ENCODE results near the gene SIGLEC15. TPM values are rescaled to one million over a fixed set of nuclear protein-coding genes. Genes with fewer than 3 reads are reported as not detected.
"Not testable (repeated sequence)": the region's sequence is repeated elsewhere in the genome, so short reads cannot be mapped to it uniquely, and the experiment has no call there.

SIGLEC15 gene
- polyA plus RNA-seq, 1 experiment = 0.04 TPM

DNA sequence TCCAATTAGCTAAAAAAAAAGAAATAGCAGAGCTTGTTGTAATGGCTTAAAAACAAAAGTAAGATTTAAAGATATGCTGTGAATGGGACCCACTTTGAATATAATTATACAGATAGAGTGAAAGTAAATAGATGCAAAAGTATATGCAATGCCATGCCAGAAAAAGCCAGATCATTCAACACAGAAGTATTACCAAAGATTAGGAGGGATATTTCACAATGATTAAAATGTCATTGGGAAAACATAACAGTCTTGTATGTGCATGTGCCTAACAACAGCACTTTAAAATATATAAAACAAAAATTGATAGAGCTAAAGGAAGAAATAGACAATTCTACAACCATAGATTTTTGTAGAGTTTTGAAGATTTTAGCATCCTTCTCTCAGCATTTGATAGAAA, 19.9 kb upstream of the SIGLEC15 start:
- Histone ChIP-seq H3K27me3 (ENCODE audit: control insufficient read depth, insufficient read depth, low read length) (no peaks in the 10 kb centered on the region), H3K4me3 (ENCODE audit: low read depth, low read length) (no peak overlapping the region), H3K36me3 (ENCODE audit: control insufficient read depth, insufficient read depth, low read length) (no peaks in the 10 kb centered on the region)
- no peak for TF ChIP-seq CTCF (IDR thresholded peaks at IDR 0.05; ENCODE audit: insufficient read depth, low read depth, low read length)
- DNase-seq (ENCODE audit: low read depth) = no peak
- ChIA-PET POLR2A (no interaction called here), CTCF (interaction anchor here (0.6 to 1.9 kb wide), 2 partner anchors 15 to 74 kb away, joined by 3 to 5 read pairs; no protein-coding TSS in a partner anchor)

- no peak overlapping the region for H3K4me3 ChIP-seq (ENCODE audit: low read depth, low read length)
- CTCF ChIA-PET = interaction anchor here (1.0 to 1.9 kb wide), 3 partner anchors 15 to 83 kb away, joined by 3 to 6 read pairs (median 5); no protein-coding TSS in a partner anchor
- DNase-seq (ENCODE audit: low read depth) = no peak
- POLR2A ChIA-PET = no interaction called here
- H3K36me3 ChIP-seq (ENCODE audit: control insufficient read depth, insufficient read depth, low read length) = no peaks in the 10 kb centered on the region
- no peaks in the 10 kb centered on the region for H3K27me3 ChIP-seq (ENCODE audit: control insufficient read depth, insufficient read depth, low read length)
- no peak for TF ChIP-seq CTCF (IDR thresholded peaks at IDR 0.05; ENCODE audit: insufficient read depth, low read depth, low read length)
Measured at GRCh38 chr18:45806226-45806625, 19.2 kb upstream of the SIGLEC15 start.

GRCh38 chr18:45807144-45807543, 18.3 kb upstream of the SIGLEC15 start:
- DNase-seq (ENCODE audit: low read depth); H3K4me3 ChIP-seq (ENCODE audit: low read depth, low read length); H3K36me3 ChIP-seq (ENCODE audit: control insufficient read depth, insufficient read depth, low read length); H3K27me3 ChIP-seq (ENCODE audit: control insufficient read depth, insufficient read depth, low read length); POLR2A ChIA-PET: not testable (repeated sequence)
- CTCF ChIA-PET = interaction anchor here (1.0 to 1.9 kb wide), 4 partner anchors 14 to 84 kb away, joined by 3 to 6 read pairs (median 5); no protein-coding TSS in a partner anchor

DNA sequence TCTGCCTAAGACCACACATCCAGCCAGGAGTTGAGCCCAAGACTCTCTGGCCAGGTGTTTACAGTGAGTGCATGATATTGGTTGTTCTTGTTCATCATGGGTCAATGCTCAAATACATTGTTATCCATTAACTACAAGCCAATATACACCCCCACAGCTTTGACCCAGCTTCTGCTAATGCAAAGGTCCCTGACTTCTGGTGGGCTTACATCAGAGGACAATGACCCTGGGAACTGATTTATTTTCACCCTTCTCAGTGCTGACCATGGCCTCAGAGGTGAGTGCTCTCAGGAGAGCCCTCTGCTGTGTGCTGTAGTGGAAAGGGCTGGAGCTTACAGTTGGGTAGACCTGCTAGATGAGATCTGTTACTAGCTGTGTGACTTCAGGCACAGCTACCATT, 10.7 kb upstream of the SIGLEC15 start:
- CTCF ChIA-PET; H3K36me3 ChIP-seq (ENCODE audit: control insufficient read depth, insufficient read depth, low read length); H3K27me3 ChIP-seq (ENCODE audit: control insufficient read depth, insufficient read depth, low read length); H3K4me3 ChIP-seq (ENCODE audit: low read depth, low read length); DNase-seq (ENCODE audit: low read depth); POLR2A ChIA-PET: not testable (repeated sequence)

DNA sequence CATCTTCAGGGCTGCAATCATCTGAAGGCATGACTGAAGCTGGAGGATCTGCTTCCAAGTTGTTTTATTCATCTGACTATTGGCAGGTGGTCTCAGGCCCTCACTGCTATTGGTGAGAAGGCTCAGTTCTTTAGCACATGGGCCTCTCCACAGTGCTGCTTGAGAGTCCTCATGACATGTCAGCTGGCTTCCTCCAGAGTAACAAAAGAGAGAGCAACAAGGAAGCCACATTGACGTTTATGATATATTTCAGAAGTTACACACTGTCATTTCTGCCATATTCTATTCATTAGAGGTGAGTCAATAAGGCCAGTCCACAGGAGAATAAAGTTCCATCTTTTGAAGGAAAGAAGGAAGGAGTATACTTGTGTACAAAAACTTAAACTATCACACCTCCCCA, 7.9 kb upstream of the SIGLEC15 start:
- no peak for TF ChIP-seq CTCF (IDR thresholded peaks at IDR 0.05; ENCODE audit: insufficient read depth, low read depth, low read length)
- no peak for DNase-seq (ENCODE audit: low read depth)
- CTCF ChIA-PET = no interaction called here
- Histone ChIP-seq H3K4me3 (ENCODE audit: low read depth, low read length) (no peak overlapping the region), H3K27me3 (ENCODE audit: control insufficient read depth, insufficient read depth, low read length) (no peaks in the 10 kb centered on the region), H3K36me3 (ENCODE audit: control insufficient read depth, insufficient read depth, low read length) (no peaks in the 10 kb centered on the region)
- POLR2A ChIA-PET = no interaction called here

DNA sequence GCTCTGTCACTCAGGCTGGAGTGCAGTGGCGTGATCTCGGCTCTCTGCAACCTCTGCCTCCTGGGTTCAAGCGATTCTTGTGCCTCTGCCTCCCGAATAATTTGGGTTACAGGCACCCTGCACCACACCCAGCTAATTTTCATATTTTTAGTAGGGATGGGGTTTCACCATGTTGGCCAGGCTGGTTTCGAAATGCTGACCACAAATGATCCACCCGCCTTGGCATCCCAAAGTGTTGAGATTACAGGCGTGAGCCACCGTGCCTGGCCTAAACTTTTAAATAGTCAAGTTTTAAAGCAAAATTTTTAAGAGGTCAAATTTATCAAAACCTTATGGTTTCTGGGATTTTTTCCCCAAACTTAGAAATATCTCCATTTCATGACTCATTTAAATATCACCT, 6.7 kb upstream of the SIGLEC15 start:
- H3K4me3 ChIP-seq (ENCODE audit: low read depth, low read length); H3K27me3 ChIP-seq (ENCODE audit: control insufficient read depth, insufficient read depth, low read length); DNase-seq (ENCODE audit: low read depth); H3K36me3 ChIP-seq (ENCODE audit: control insufficient read depth, insufficient read depth, low read length); POLR2A ChIA-PET; CTCF ChIA-PET: not testable (repeated sequence)

DNA sequence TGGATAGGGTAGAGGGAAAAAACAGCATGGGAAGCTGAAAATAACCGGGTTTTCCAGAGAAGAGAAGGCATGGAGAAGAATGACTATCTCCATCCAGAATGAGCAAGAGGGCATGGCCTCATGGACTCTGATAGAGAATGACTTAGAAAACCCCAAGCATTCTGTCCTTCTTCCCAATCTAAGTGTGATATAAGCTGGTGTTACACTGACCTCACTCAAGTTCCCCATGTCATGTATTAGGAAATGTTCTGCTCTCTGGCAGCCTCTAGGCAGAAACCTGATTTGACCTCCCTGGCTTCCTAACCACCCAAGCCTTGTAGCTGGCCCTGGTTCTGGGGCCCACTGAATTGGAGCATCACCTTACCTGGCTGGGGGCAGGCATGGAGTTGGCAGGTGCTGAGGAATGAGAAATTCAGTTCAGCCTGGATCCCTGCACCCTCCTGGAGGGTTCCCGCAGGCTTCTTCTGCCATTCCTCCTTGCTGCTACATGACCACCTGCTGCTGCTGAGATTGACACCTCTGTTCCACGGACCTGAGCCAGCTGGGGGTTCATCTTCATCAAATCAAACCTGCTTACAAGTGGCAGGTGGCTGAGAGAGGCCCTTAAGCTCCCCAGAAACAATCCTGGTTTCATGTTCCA, 5.2 kb upstream of the SIGLEC15 start:
- ChIA-PET CTCF (interaction anchor here (1.8 to 2.1 kb wide), 2 partner anchors 14 to 19 kb away, joined by 5 read pairs; no protein-coding TSS in a partner anchor), POLR2A (interaction anchor here (0.5 kb wide), 1 partner anchor 278 kb away, joined by 12 read pairs; the partner anchor contains the start of gene ATP5F1A)
- no peak for TF ChIP-seq CTCF (IDR thresholded peaks at IDR 0.05; ENCODE audit: insufficient read depth, low read depth, low read length)
- H3K36me3 ChIP-seq (ENCODE audit: control insufficient read depth, insufficient read depth, low read length) = no peaks in the 10 kb centered on the region
- no peak overlapping the region for H3K4me3 ChIP-seq (ENCODE audit: low read depth, low read length)
- DNase-seq (ENCODE audit: low read depth) = no peak
- H3K27me3 ChIP-seq (ENCODE audit: control insufficient read depth, insufficient read depth, low read length) = no peaks in the 10 kb centered on the region
